KMS-11 (cell line): Measurements from ENCODE around the gene TSPO2.
"Not testable (repeated sequence)": the region's sequence is repeated elsewhere in the genome, so short reads cannot be mapped to it uniquely, and the experiment has no call there.

Experiments
- H2AFZ ChIP-seq: fragments of 200-600 bp; sonication (generic); 2 replicates; pipeline ENCODE4 v1.6.1; 2016; ENCODE audit warnings: antibody characterized with exemption, mixed run types, low read depth
- H3K27ac ChIP-seq: fragments of 200-600 bp; sonication (generic); 2 replicates; pipeline ENCODE4 v1.6.1; 2016; ENCODE audit warnings: mild to moderate bottlenecking, mixed run types
- H3K27me3 ChIP-seq: fragments of 200-600 bp; sonication (generic); 2 replicates; pipeline ENCODE4 v1.6.1; 2017; ENCODE audit warnings: mild to moderate bottlenecking, low read depth, mixed run types, moderate library complexity; ENCODE audit not compliant: insufficient read depth
- H3K36me3 ChIP-seq: fragments of 200-600 bp; sonication (generic); 2 replicates; pipeline ENCODE4 v1.6.1; 2017; ENCODE audit warnings: mild to moderate bottlenecking, mixed run types; ENCODE audit not compliant: insufficient read depth
- H3K4me1 ChIP-seq: fragments of 200-600 bp; sonication (generic); 2 replicates; pipeline ENCODE4 v1.6.1; 2016; ENCODE audit warnings: mild to moderate bottlenecking, low read depth, mixed run types; ENCODE audit not compliant: poor library complexity, severe bottlenecking
- H3K4me2 ChIP-seq: fragments of 200-600 bp; sonication (generic); 2 replicates; pipeline ENCODE4 v1.7.0; 2016; ENCODE audit warnings: mild to moderate bottlenecking, mixed run types
- H3K4me3 ChIP-seq: fragments of 200-600 bp; sonication (generic); IDR thresholded peaks from 2 replicates; pipeline ENCODE4 v1.6.1; 2017; ENCODE audit warnings: low read depth, low read length, mixed read lengths; ENCODE audit not compliant: insufficient read depth
- H3K79me2 ChIP-seq: fragments of 200-600 bp; sonication (generic); 2 replicates; pipeline ENCODE4 v1.6.1; 2016; ENCODE audit warnings: low read depth, mixed run types; ENCODE audit not compliant: insufficient read depth
- H3K9ac ChIP-seq: fragments of 200-600 bp; sonication (generic); 2 replicates; pipeline ENCODE4 v1.6.1; 2016; ENCODE audit warnings: mild to moderate bottlenecking, mixed run types
- H4K20me1 ChIP-seq: fragments of 200-600 bp; sonication (generic); 2 replicates; pipeline ENCODE4 v1.6.1; 2016; ENCODE audit warnings: mild to moderate bottlenecking, mixed run types; ENCODE audit not compliant: insufficient read depth
- CTCF ChIP-seq: fragments of 200-600 bp; sonication (generic); conservative IDR thresholded peaks from 2 replicates; pipeline ENCODE4 v1.6.1; 2017; ENCODE audit warnings: low read depth, mild to moderate bottlenecking, antibody characterized with exemption, low read length, moderate library complexity, mixed read lengths

Gene TSPO2

DNA sequence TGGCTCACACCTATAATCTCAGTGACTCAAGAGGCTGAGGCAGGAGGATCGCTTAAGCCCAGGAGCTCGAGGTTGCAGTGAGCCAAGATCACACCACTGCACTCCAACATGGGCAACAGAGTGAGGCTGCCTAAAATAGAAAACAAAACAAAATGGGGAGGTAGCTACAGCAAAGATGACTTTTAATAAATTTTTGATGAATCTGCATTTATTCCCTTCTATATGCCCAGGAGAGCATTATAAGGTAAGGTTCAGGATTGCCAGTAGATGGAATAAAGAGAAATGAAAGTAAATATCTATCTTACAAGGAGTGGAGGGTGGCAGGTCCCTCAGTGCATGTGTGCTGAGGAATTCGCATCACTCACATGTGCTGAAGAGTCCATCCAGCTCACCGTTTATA lies 27.5 kb upstream of the TSPO2 start:
- H3K79me2 ChIP-seq, result no peaks in the 10 kb centered on the region
- no peaks in the 10 kb centered on the region for H4K20me1 ChIP-seq
- no peaks in the 10 kb centered on the region for H3K4me1 ChIP-seq
- TF ChIP-seq CTCF, result no peak
- H3K4me3 ChIP-seq, result no peak overlapping the region
- no peak overlapping the region for H3K27ac ChIP-seq
- H3K4me2 ChIP-seq, result no peak overlapping the region
- no peak overlapping the region for H3K9ac ChIP-seq
- H3K27me3 ChIP-seq, result no peaks in the 10 kb centered on the region
- H2AFZ ChIP-seq, result no peak overlapping the region
- no peaks in the 10 kb centered on the region for H3K36me3 ChIP-seq

DNA sequence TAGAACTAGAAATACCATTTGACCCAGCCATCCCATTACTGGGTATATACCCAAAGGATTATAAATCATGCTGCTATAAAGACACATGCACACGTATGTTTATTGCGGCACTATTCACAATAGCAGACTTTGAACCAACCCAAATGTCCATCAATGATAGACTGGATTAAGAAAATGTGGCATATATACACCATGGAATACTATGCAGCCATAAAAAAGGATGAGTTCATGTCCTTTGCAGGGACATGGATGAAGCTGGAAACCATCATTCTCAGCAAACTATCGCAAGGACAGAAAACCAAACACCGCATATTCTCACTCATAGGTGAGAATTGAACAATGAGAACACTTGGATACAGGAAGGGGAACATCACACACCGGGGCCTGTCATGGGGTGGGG lies 26.4 kb upstream of the TSPO2 start:
- not testable (repeated sequence) for H3K27me3 ChIP-seq, H3K4me1 ChIP-seq, H3K4me3 ChIP-seq, H3K79me2 ChIP-seq, H3K36me3 ChIP-seq, H3K27ac ChIP-seq, H2AFZ ChIP-seq, H3K4me2 ChIP-seq, H3K9ac ChIP-seq, H4K20me1 ChIP-seq

DNA sequence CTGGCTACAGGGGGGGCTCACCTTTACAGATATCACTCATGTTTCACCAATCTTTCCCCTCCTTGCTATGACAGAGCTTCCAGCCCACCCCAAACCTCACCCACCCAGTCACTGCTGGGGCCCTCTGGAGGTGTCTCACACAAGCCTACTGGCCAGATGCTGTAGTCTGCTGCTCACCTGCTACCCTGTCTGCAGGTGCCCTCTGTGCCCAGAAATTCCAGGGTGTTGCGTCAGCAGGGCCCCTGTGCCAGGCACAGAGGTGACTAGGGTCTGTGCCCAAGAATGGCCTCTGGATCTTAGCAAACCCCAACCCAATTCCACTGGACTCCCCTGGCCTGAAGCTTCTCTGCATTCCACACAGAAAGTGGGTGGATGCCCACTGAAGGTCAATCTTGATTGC lies 24.6 kb upstream of the TSPO2 start:
- no peaks in the 10 kb centered on the region for H3K27me3 ChIP-seq
- H4K20me1 ChIP-seq, result no peaks in the 10 kb centered on the region
- H3K4me2 ChIP-seq, result no peak overlapping the region
- H3K4me3 ChIP-seq, result no peak overlapping the region
- no peak overlapping the region for H3K27ac ChIP-seq
- no peak for TF ChIP-seq CTCF
- H3K4me1 ChIP-seq, result no peaks in the 10 kb centered on the region
- no peak overlapping the region for H2AFZ ChIP-seq
- no peak overlapping the region for H3K9ac ChIP-seq
- no peaks in the 10 kb centered on the region for H3K79me2 ChIP-seq
- H3K36me3 ChIP-seq, result no peaks in the 10 kb centered on the region

GRCh38 chr6:41021832-41022231 lies 20.4 kb upstream of the TSPO2 start:
- TF ChIP-seq CTCF, result no peak

DNA sequence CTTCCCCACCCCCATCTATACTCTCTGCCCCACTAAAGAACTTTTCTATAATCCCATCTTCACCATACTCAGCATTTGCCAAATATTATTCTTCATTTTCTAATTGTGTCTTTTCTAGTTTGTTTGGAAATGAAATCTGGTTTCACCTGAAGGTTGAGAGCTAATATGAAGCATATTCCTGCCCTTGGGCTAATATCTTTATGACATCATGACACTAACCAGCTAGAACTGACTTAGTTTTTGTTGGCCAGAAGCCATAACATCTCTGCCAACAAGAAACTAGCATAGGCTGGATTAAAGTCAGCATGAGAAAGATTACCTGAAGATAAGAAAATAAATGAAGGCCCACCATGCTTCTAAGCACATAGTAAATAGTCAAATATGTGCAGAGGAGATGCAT lies 20.0 kb upstream of the TSPO2 start:
- H3K4me3 ChIP-seq, result no peak overlapping the region
- no peak overlapping the region for H2AFZ ChIP-seq
- no peak overlapping the region for H3K9ac ChIP-seq
- no peaks in the 10 kb centered on the region for H3K36me3 ChIP-seq
- peaks cover 8% of the 10 kb centered on the region for H3K4me1 ChIP-seq
- no peak for TF ChIP-seq CTCF
- no peaks in the 10 kb centered on the region for H3K79me2 ChIP-seq
- H3K27me3 ChIP-seq, result no peaks in the 10 kb centered on the region
- H3K4me2 ChIP-seq, result no peak overlapping the region
- H3K27ac ChIP-seq, result no peak overlapping the region
- no peaks in the 10 kb centered on the region for H4K20me1 ChIP-seq

More at GRCh38 chr6:41021832-41022231, 20.4 kb upstream of the TSPO2 start:
- H3K9ac ChIP-seq, result no peak overlapping the region
- no peak overlapping the region for H3K4me3 ChIP-seq
- no peaks in the 10 kb centered on the region for H3K27me3 ChIP-seq
- no peak overlapping the region for H3K27ac ChIP-seq
- H2AFZ ChIP-seq, result no peak overlapping the region
- no peaks in the 10 kb centered on the region for H3K79me2 ChIP-seq
- H3K4me1 ChIP-seq, result peaks cover 3% of the 10 kb centered on the region
- no peak overlapping the region for H3K4me2 ChIP-seq
- no peaks in the 10 kb centered on the region for H4K20me1 ChIP-seq
- H3K36me3 ChIP-seq, result no peaks in the 10 kb centered on the region
